ENCODE results near the gene SIPA1L3. TPM values are rescaled to one million over a fixed set of nuclear protein-coding genes. Genes with fewer than 3 reads are reported as not detected.

SIPA1L3 gene
- total and polyA plus RNA-seq, 9 of the 15 experiments (the other 6 are each of a cell fraction or from before 2014, with no cell fraction given) = 0.01 to 6.1 (median 2.5) TPM

GRCh38 chr19:38142176-38143035 is 235.4 kb downstream of the SIPA1L3 start (continued):
- TF ChIP-seq, protein P1, sequence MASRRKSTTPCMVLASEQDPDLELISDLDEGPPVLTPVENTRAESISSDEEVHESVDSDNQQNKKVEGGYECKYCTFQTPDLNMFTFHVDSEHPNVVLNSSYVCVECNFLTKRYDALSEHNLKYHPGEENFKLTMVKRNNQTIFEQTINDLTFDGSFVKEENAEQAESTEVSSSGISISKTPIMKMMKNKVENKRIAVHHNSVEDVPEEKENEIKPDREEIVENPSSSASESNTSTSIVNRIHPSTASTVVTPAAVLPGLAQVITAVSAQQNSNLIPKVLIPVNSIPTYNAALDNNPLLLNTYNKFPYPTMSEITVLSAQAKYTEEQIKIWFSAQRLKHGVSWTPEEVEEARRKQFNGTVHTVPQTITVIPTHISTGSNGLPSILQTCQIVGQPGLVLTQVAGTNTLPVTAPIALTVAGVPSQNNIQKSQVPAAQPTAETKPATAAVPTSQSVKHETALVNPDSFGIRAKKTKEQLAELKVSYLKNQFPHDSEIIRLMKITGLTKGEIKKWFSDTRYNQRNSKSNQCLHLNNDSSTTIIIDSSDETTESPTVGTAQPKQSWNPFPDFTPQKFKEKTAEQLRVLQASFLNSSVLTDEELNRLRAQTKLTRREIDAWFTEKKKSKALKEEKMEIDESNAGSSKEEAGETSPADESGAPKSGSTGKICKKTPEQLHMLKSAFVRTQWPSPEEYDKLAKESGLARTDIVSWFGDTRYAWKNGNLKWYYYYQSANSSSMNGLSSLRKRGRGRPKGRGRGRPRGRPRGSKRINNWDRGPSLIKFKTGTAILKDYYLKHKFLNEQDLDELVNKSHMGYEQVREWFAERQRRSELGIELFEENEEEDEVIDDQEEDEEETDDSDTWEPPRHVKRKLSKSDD (conservative IDR thresholded peaks at IDR 0.05; ENCODE audit: low read length) = no peak
- TF ChIP-seq HCFC1 (IDR thresholded peaks at IDR 0.05; ENCODE audit: low read depth, low read length) = 0 out of 2 replicates have a peak, but pooled peaks have one; percentile 15
- TF ChIP-seq HDGF (IDR thresholded peaks at IDR 0.05) = peak; percentile 41; the same call in 1 of the 2 replicates
- TF ChIP-seq RCOR1 (IDR thresholded peaks at IDR 0.05; ENCODE audit: borderline replicate concordance in 1 of 2, low read depth in 2 of 2, low read length in 2 of 2) = peak in 1 of 2 experiments; percentile 18; a peak in 1 of 4 replicates
- peak; percentile 71; the same call in 1 of the 2 replicates for TF ChIP-seq CC2D1A (IDR thresholded peaks at IDR 0.05)
- peak; percentile 48; the same call in 1 of the 2 replicates for TF ChIP-seq STAG1 (CRISPR knock-in tag; IDR thresholded peaks at IDR 0.05; ENCODE audit: borderline replicate concordance)
- TF ChIP-seq MEIS2 (IDR thresholded peaks at IDR 0.05; ENCODE audit: partially characterized antibody) = peak; percentile 28
- TF ChIP-seq ZNF3 (CRISPR knock-in tag; IDR thresholded peaks at IDR 0.05) = no peak
- TF ChIP-seq SMARCA5 (IDR thresholded peaks at IDR 0.05) = no peak
- peak; percentile 68 for TF ChIP-seq SMC3 (conservative IDR thresholded peaks at IDR 0.05; ENCODE audit: insufficient read depth, low read depth, low read length)
- TF ChIP-seq RBM39 (optimal IDR thresholded peaks at IDR 0.05; ENCODE audit: low read depth, low read length) = no peak
- 0 out of 2 replicates have a peak, but pooled peaks have one; percentile 29 for TF ChIP-seq CXXC5 (CRISPR knock-in tag; IDR thresholded peaks at IDR 0.05)
- peak; percentile 90 for TF ChIP-seq EGR1 (conservative IDR thresholded peaks at IDR 0.05)

All from K562 (cell line).